CD14-positive monocyte (primary cell): Measurements from ENCODE around the gene NID1. TPM values are rescaled to one million over a fixed set of nuclear protein-coding genes. Genes with fewer than 3 reads are reported as not detected.

Experiments used
- DNase-seq, 3 donors: peaks; one replicate each; pipeline ENCODE4 v3.0.0-alpha.2; 2011 to 2022
- H2AFZ ChIP-seq: 2 replicates; pipeline ENCODE4 v1.6.0; 2012; ENCODE audit warnings: mild to moderate bottlenecking, low read depth, low read length, inconsistent platforms; ENCODE audit not compliant: insufficient read depth, poor library complexity, severe bottlenecking
- H3K27ac ChIP-seq, 2 donors: 1 replicate in 1 of 2; 2 replicates in 1 of 2; pipeline ENCODE4 v1.5.1; 2012 to 2013; ENCODE audit warnings: low read length in 2 of 2, control low read depth in 1 of 2, inconsistent platforms in 1 of 2, low read depth in 1 of 2, mild to moderate bottlenecking in 1 of 2
- H3K27me3 ChIP-seq, 2 donors: one replicate each; pipeline versions ENCODE4 v1.6.0 to v1.6.1; 2011 to 2013; ENCODE audit warnings: low read length in 2 of 2; ENCODE audit not compliant: control insufficient read depth in 2 of 2, insufficient read depth in 2 of 2
- H3K36me3 ChIP-seq, 2 donors: replicated peaks in 1 of 2; 1 replicate in 1 of 2; 2 replicates in 1 of 2; pipeline versions ENCODE4 v1.5.1 to v1.6.1; 2012 to 2013; ENCODE audit warnings: low read length in 2 of 2, control low read depth in 1 of 2, inconsistent platforms in 1 of 2, mild to moderate bottlenecking in 1 of 2; ENCODE audit not compliant: insufficient read depth in 2 of 2, control insufficient read depth in 1 of 2
- H3K4me1 ChIP-seq, 2 donors: 1 replicate in 1 of 2; 2 replicates in 1 of 2; pipeline versions ENCODE4 v1.5.1 to v1.6.1; 2012 to 2013; ENCODE audit warnings: low read length in 2 of 2, control low read depth in 1 of 2, inconsistent platforms in 1 of 2, mild to moderate bottlenecking in 1 of 2, moderate library complexity in 1 of 2; ENCODE audit not compliant: insufficient read depth in 2 of 2, control insufficient read depth in 1 of 2
- H3K4me2 ChIP-seq: replicated peaks from 2 replicates; pipeline ENCODE3; 2012; ENCODE audit warnings: low read length, moderate library complexity, mild to moderate bottlenecking; ENCODE audit not compliant: poor library complexity, severe bottlenecking; ENCODE audit errors: extremely low read depth
- H3K4me3 ChIP-seq, 3 experiments: fragments of 200-600 bp in 1 of 3; sonication (generic) in 1 of 3; replicated peaks in 1 of 3; 1 replicate in 2 of 3; 2 replicates in 1 of 3; pipeline ENCODE4 v1.5.1; 2011 to 2013; ENCODE audit warnings: low read length in 3 of 3, mild to moderate bottlenecking in 3 of 3, control low read depth in 2 of 3, low read depth in 2 of 3, inconsistent platforms in 1 of 3, moderate library complexity in 1 of 3
- H3K79me2 ChIP-seq: 2 replicates; pipeline ENCODE4 v1.6.0; 2012; ENCODE audit warnings: mild to moderate bottlenecking, control low read depth, inconsistent platforms, low read length, moderate library complexity; ENCODE audit not compliant: insufficient read depth
- H3K9ac ChIP-seq: 2 replicates; pipeline ENCODE4 v1.6.0; 2017; ENCODE audit warnings: low read length, mild to moderate bottlenecking; ENCODE audit not compliant: insufficient read depth, poor library complexity, severe bottlenecking
- H3K9me3 ChIP-seq, 2 donors: replicated peaks in 1 of 2; 1 replicate in 1 of 2; 2 replicates in 1 of 2; pipeline versions ENCODE4 v1.5.1 to v1.6.1; 2012 to 2013; ENCODE audit warnings: low read length in 2 of 2, control low read depth in 1 of 2; ENCODE audit not compliant: control insufficient read depth in 1 of 2, insufficient read depth in 1 of 2
- H4K20me1 ChIP-seq: 2 replicates; pipeline ENCODE4 v1.6.0; 2012; ENCODE audit warnings: mild to moderate bottlenecking, low read length, control low read depth, moderate library complexity; ENCODE audit not compliant: insufficient read depth
- H3K27ac Mint-ChIP-seq, 7 donors: one replicate each; pipeline ENCODE4 v1.8.0; 2020; ENCODE audit warnings: mild to moderate bottlenecking in 7 of 7, mixed read lengths in 7 of 7, moderate library complexity in 6 of 7, inconsistent platforms in 2 of 7
- H3K27me3 Mint-ChIP-seq, 3 donors: one replicate each; pipeline ENCODE4 v1.8.0; 2021 to 2022; ENCODE audit warnings: low read depth in 3 of 3, mild to moderate bottlenecking in 3 of 3, mixed read lengths in 3 of 3, moderate library complexity in 3 of 3, inconsistent platforms in 1 of 3
- H3K36me3 Mint-ChIP-seq, 2 donors: one replicate each; pipeline ENCODE4 v1.8.0; 2020; ENCODE audit warnings: mixed read lengths in 2 of 2, inconsistent platforms in 1 of 2, mild to moderate bottlenecking in 1 of 2
- H3K4me1 Mint-ChIP-seq: one replicate; pipeline ENCODE4 v1.8.0; 2020; ENCODE audit warnings: mild to moderate bottlenecking, mixed read lengths
- H3K4me3 Mint-ChIP-seq, 2 donors: one replicate each; pipeline ENCODE4 v1.8.0; 2020; ENCODE audit warnings: mild to moderate bottlenecking in 2 of 2, mixed read lengths in 2 of 2, moderate library complexity in 1 of 2
- H3K9me3 Mint-ChIP-seq, 7 donors: one replicate each; pipeline ENCODE4 v1.8.0; 2020 to 2022; ENCODE audit warnings: mixed read lengths in 7 of 7, mild to moderate bottlenecking in 6 of 7, moderate library complexity in 6 of 7, inconsistent platforms in 2 of 7
- WGBS: methylation state at CpG from one replicate; pipeline ENCODE4 v1.1.5; 2013; ENCODE audit warnings: missing lambda C conversion rate; ENCODE audit not compliant: insufficient coverage; 5-methylcytosine and 5-hydroxymethylcytosine counted together
- intact Hi-C, 2 donors: fragments of 100-400 bp; cut with micrococcal nuclease; formaldehyde crosslinking; loops; one replicate each; pipeline versions ENCODE4 v1.15.0 to v1.15.1; 2023
- polyA plus RNA-seq, 3 donors: library from polyadenylated mRNA; depleted of rRNA in 1 of 3; unstranded in 2 of 3; stranded (reverse) in 1 of 3; fragments of 300-500 nt in 2 of 3; fragments of >200 nt in 1 of 3; fragmentation: Illumina TruSeq in 2 of 3; gene quantifications; 1 replicate in 2 of 3; 2 replicates in 1 of 3; pipeline ENCODE4 v1.2.3, GENCODE V29; 2012 to 2021
- TF ChIP-seq, protein P1 (sequence below): fragments of 200-600 bp; IDR thresholded peaks from one replicate; pipeline ENCODE4 v1.8.0; 2022; ENCODE audit warnings: antibody characterized with exemption, mild to moderate bottlenecking

The NID1 gene
- polyA plus RNA-seq, 3 donors = 6.8 to 19.7 (median 14.4) TPM

GRCh38 chr1:236083650-236084385 lies 18.9 kb upstream of the NID1 start:
- intact Hi-C loops = no loop called here
- H3K4me3 ChIP-seq = no peak overlapping the region
- peaks cover 0 to 6% (median 4%) of the 10 kb centered on the region in 7 donors for H3K9me3 Mint-ChIP-seq
- TF ChIP-seq, protein P1, sequence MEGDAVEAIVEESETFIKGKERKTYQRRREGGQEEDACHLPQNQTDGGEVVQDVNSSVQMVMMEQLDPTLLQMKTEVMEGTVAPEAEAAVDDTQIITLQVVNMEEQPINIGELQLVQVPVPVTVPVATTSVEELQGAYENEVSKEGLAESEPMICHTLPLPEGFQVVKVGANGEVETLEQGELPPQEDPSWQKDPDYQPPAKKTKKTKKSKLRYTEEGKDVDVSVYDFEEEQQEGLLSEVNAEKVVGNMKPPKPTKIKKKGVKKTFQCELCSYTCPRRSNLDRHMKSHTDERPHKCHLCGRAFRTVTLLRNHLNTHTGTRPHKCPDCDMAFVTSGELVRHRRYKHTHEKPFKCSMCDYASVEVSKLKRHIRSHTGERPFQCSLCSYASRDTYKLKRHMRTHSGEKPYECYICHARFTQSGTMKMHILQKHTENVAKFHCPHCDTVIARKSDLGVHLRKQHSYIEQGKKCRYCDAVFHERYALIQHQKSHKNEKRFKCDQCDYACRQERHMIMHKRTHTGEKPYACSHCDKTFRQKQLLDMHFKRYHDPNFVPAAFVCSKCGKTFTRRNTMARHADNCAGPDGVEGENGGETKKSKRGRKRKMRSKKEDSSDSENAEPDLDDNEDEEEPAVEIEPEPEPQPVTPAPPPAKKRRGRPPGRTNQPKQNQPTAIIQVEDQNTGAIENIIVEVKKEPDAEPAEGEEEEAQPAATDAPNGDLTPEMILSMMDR = no peak
- no peak overlapping the region for H3K4me2 ChIP-seq
- H3K79me2 ChIP-seq = no peaks in the 10 kb centered on the region
- no peak overlapping the region for H3K4me3 Mint-ChIP-seq
- H3K27ac ChIP-seq = no peak overlapping the region
- 50% methylated on average over 2 of the region's 8 CpGs for WGBS
- peak overlapping the region in 1 of 7 donors; percentile 18 for H3K27ac Mint-ChIP-seq
- H4K20me1 ChIP-seq = no peaks in the 10 kb centered on the region
- no peaks in the 10 kb centered on the region for H3K4me1 ChIP-seq
- H3K9ac ChIP-seq = no peak overlapping the region
- H3K36me3 ChIP-seq = no peaks in the 10 kb centered on the region
- H2AFZ ChIP-seq = peak overlapping the region; percentile 17
- H3K9me3 ChIP-seq = no peaks in the 10 kb centered on the region
- peaks cover 2 to 3% (median 3%) of the 10 kb centered on the region in 3 donors for H3K27me3 Mint-ChIP-seq
- H3K4me1 Mint-ChIP-seq = peaks cover 5% of the 10 kb centered on the region
- DNase-seq = no peak
- H3K27me3 ChIP-seq = no peaks in the 10 kb centered on the region
- H3K36me3 Mint-ChIP-seq = no peaks in the 10 kb centered on the region

- no peak for DNase-seq
- H3K9ac ChIP-seq = no peak overlapping the region
- intact Hi-C loops = no loop called here
- no peak overlapping the region for H2AFZ ChIP-seq
- H3K4me3 Mint-ChIP-seq = no peak overlapping the region
- no peaks in the 10 kb centered on the region for H3K9me3 ChIP-seq
- peaks cover 2 to 3% (median 3%) of the 10 kb centered on the region in 3 donors for H3K27me3 Mint-ChIP-seq
- no peaks in the 10 kb centered on the region for H4K20me1 ChIP-seq
- no peak overlapping the region for H3K4me2 ChIP-seq
- no peak overlapping the region for H3K4me3 ChIP-seq
- no peak overlapping the region for H3K27ac Mint-ChIP-seq
- H3K27ac ChIP-seq = no peak overlapping the region
- no peaks in the 10 kb centered on the region for H3K79me2 ChIP-seq
- H3K36me3 Mint-ChIP-seq = no peaks in the 10 kb centered on the region
- TF ChIP-seq, protein P1 = no peak
- H3K36me3 ChIP-seq = no peaks in the 10 kb centered on the region
- no CpG with 5 or more reads among the region's 4 CpGs for WGBS
- peaks cover 0 to 5% (median 2%) of the 10 kb centered on the region in 7 donors for H3K9me3 Mint-ChIP-seq
- peaks cover 5% of the 10 kb centered on the region for H3K4me1 Mint-ChIP-seq
- H3K27me3 ChIP-seq = no peaks in the 10 kb centered on the region
- H3K4me1 ChIP-seq = no peaks in the 10 kb centered on the region
Observed at GRCh38 chr1:236082526-236082925, 17.6 kb upstream of the NID1 start.
